ENCODE data around the gene AGRN.
"Not testable (repeated sequence)": the region's sequence is repeated elsewhere in the genome, so short reads cannot be mapped to it uniquely, and the experiment has no call there.

Gene AGRN

DNA sequence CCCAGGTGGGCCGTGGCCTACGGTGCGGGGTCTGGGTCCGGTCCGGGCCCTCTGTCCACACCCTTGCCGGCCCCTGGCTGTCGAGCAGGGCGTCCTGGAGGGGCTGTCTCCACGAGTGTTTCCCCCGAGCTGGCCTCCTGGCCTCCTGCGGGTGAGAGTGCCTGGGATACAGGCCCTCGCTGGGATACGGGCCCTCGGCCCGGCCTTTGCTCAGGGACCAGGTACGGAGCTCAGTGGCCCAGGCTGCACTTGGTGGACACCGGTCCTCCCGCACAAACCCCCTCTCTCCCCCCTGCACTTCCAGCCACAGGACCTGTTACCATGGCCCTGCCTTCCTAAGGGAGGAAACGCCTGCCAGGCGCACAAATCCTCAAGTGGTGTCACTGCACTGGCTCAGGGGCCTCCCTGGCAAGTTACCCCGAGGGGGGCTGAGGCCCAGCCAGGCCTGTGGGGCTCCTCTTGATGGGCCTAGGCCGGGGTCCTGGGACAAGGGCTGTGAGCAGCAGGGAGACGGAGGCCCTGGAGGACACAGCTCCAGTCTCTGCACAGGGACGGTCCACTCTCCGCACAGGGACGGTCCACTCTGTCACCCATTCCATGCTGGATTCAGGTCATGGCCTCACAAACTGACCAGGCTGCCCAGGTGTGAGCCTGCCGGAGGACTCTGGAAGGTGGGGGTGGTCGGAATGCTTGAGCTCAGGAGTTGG is 72.4 kb downstream of the AGRN start:
- DNase-seq (ENCODE audit: low spot score): no peak

DNA sequence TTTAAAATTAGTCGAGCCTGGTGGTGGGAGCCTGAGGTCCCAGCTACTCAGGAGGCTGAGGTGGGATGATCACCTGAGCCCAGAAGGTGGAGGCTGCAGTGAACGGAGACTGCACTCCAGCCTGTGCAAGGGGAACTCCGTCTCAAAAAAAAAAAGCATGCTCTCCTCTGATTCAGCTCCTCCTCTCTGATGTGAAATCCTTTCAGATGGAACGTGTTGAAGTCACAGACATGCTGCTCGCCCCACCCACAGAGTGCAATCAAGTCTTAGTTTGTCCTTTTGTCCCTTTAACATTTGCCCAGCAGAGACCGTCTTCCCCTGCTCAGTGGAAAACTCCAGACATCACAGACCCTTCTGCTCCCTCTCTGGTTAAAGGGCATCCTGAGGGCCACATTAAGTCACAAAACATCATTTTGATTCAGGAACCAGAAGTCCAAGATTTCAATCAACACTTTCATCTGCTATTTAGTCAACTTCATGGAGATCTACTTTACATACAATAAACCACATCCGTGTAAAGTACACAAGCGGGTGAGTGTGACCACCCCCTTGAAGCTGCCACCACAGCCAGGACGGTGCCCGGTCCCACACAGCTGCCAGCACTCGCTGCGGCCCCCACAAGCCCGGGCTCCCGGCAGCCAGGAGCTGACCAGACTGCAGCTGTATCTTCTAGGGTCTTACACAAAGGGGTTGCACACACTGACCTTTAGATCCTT is 73.1 kb downstream of the AGRN start:
- DNase-seq (ENCODE audit: low spot score): no peak

DNA sequence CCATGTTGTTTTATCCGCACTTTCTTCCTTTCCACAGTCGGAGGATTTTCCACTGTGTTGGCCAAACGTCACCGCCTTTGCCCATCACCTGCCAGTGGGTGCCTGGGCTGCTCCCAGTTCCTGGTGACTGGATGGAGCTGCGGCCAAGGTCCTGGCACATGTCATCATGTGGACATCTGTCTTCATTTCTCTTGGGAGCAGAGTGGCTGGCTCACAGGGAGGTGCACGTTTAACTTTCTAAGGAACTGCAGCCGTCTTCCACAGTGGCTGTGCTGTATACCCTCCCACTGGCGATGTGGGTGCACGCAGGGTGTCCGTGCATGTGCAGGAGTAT is 73.7 kb downstream of the AGRN start:
- DNase-seq (ENCODE audit: low spot score): no peak

- no peak for DNase-seq (ENCODE audit: low spot score)
These were observed 75.1 kb downstream of the AGRN start for GRCh38 chr1:1094981-1095380.

DNA sequence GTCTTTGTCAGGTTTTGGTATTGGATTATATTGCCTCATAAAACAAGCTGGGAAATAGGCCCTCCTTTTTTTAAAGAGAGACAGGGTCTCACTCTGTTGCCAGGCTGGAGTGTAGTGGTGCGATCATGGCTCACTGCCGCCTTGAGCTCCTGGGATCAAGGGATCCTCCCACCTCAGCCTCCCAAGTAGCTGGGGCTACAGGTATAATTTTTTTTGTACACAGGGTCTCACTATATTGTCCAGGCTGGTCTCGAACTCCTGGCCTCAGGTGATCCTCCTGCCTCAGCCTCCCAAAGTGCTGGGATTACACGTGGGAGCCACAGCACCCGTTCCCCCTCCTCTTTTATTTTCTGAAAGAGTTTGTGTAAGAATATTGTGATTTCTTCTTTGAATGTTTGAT is 76.2 kb downstream of the AGRN start:
- not testable (repeated sequence) for DNase-seq (ENCODE audit: low spot score)

GRCh38 chr1:1098681-1099421 is 78.9 kb downstream of the AGRN start:
- DNase-seq (ENCODE audit: low spot score): no peak

GRCh38 chr1:1099506-1100183 is 79.7 kb downstream of the AGRN start:
- no peak for DNase-seq (ENCODE audit: low spot score)

DNA sequence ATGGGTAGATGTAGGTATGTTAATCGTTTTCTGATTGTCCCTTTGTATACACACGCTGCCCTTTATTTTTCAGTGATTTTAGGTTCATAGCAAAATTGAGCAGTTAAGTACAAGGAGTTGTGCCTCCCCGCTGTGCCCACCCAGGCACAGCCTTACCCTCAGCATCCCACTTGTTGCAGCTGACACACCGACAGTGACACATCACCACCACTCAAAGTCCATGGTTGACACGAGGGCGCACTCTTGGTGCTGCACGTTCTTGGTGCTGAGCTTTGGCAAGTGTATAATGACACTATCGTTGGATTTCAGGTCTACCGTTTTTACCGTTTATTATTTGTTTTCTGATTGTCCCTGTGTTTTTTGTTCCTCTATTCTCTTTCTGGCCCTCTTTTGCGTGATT is 80.4 kb downstream of the AGRN start:
- no peak for DNase-seq (ENCODE audit: low spot score)

GRCh38 chr1:1101503-1101902 is 81.6 kb downstream of the AGRN start:
- DNase-seq (ENCODE audit: low spot score): no peak

GRCh38 chr1:1104152-1104551 is 84.2 kb downstream of the AGRN start:
- DNase-seq (ENCODE audit: low spot score): not testable (repeated sequence)
